Stimulated activated effector memory CD8-positive, alpha-beta T cell treated with anti-CD3 and anti-CD28 coated beads, Interleukin-12 subunit alpha, Interleukin-12 subunit beta, amount 100 ng/mL, for 72 hours (primary cell): ENCODE data around the gene KCNH1.
A peak's percentile ranks its signal among the peaks of the same experiment; 100 is the strongest.

ENCODE experiments used
- ATAC-seq: fragments of 150-1000 bp; cut with Tn5 transposase; 2 replicates; pipeline ENCODE4 v1.10.0; 2021
- DNase-seq, 2 donors: peaks; one replicate each; pipeline ENCODE4 v3.0.0; 2021 to 2022; ENCODE audit warnings: low spot score in 2 of 2
- H3K27ac Mint-ChIP-seq: one replicate; pipeline ENCODE4 v1.8.0; 2022; ENCODE audit warnings: mild to moderate bottlenecking, mixed read lengths
- H3K36me3 Mint-ChIP-seq: one replicate; pipeline ENCODE4 v1.8.0; 2022; ENCODE audit warnings: mild to moderate bottlenecking, mixed read lengths
- H3K4me1 Mint-ChIP-seq: one replicate; pipeline ENCODE4 v1.8.0; 2022; ENCODE audit warnings: mixed read lengths
- H3K4me3 Mint-ChIP-seq: one replicate; pipeline ENCODE4 v1.8.0; 2022; ENCODE audit warnings: mild to moderate bottlenecking, mixed read lengths
- H3K9me3 Mint-ChIP-seq: one replicate; pipeline ENCODE4 v1.8.0; 2022; ENCODE audit warnings: mixed read lengths

Gene KCNH1

GRCh38 chr1:210690236-210690635 lies 443.7 kb downstream of the KCNH1 start:
- H3K9me3 Mint-ChIP-seq = no peaks in the 10 kb centered on the region
- ATAC-seq (no peak), DNase-seq (no peak)

GRCh38 chr1:210689826-210690225 lies 444.1 kb downstream of the KCNH1 start:
- Mint-ChIP-seq H3K4me3 (no peak overlapping the region), H3K27ac (no peak overlapping the region), H3K9me3 (no peaks in the 10 kb centered on the region), H3K4me1 (peaks cover 15% of the 10 kb centered on the region), H3K36me3 (no peaks in the 10 kb centered on the region)
- no peak for DNase-seq
- ATAC-seq = no peak

More at GRCh38 chr1:210690236-210690635, 443.7 kb downstream of the KCNH1 start:
- H3K4me1 Mint-ChIP-seq = peaks cover 11% of the 10 kb centered on the region
- no peaks in the 10 kb centered on the region for H3K36me3 Mint-ChIP-seq
- no peak overlapping the region for H3K27ac Mint-ChIP-seq
- H3K4me3 Mint-ChIP-seq = no peak overlapping the region

GRCh38 chr1:210688512-210689234 lies 445.3 kb downstream of the KCNH1 start:
- Mint-ChIP-seq H3K27ac (no peak overlapping the region), H3K36me3 (no peaks in the 10 kb centered on the region), H3K9me3 (no peaks in the 10 kb centered on the region), H3K4me3 (no peak overlapping the region), H3K4me1 (peaks cover 25% of the 10 kb centered on the region)
- DNase-seq (no peak), ATAC-seq (peak; percentile 6)

GRCh38 chr1:210687582-210688279 lies 446.2 kb downstream of the KCNH1 start:
- peaks cover 21% of the 10 kb centered on the region for H3K4me1 Mint-ChIP-seq
- H3K36me3 Mint-ChIP-seq = no peaks in the 10 kb centered on the region
- no peak overlapping the region for H3K27ac Mint-ChIP-seq
- H3K4me3 Mint-ChIP-seq = no peak overlapping the region
- DNase-seq (no peak), ATAC-seq (peak; percentile 61)
- H3K9me3 Mint-ChIP-seq = no peaks in the 10 kb centered on the region

- no peak for DNase-seq
- H3K4me3 Mint-ChIP-seq = no peak overlapping the region
These were observed 447.1 kb downstream of the KCNH1 start for GRCh38 chr1:210686841-210687240.

GRCh38 chr1:210685295-210685650 lies 448.7 kb downstream of the KCNH1 start:
- Mint-ChIP-seq H3K36me3 (no peaks in the 10 kb centered on the region), H3K27ac (no peak overlapping the region), H3K4me3 (no peak overlapping the region), H3K4me1 (peaks cover 15% of the 10 kb centered on the region), H3K9me3 (no peaks in the 10 kb centered on the region)
- ATAC-seq (no peak), DNase-seq (no peak)

More at GRCh38 chr1:210686841-210687240, 447.1 kb downstream of the KCNH1 start:
- peaks cover 15% of the 10 kb centered on the region for H3K4me1 Mint-ChIP-seq
- no peaks in the 10 kb centered on the region for H3K36me3 Mint-ChIP-seq
- no peak overlapping the region for H3K27ac Mint-ChIP-seq
- no peak for ATAC-seq
- H3K9me3 Mint-ChIP-seq = no peaks in the 10 kb centered on the region

- Mint-ChIP-seq H3K36me3 (no peaks in the 10 kb centered on the region), H3K4me3 (no peak overlapping the region), H3K4me1 (peaks cover 15% of the 10 kb centered on the region), H3K27ac (no peak overlapping the region), H3K9me3 (no peaks in the 10 kb centered on the region)
- ATAC-seq (peak; percentile 62), DNase-seq (no peak)
These were observed 449.3 kb downstream of the KCNH1 start for GRCh38 chr1:210684466-210685294.

GRCh38 chr1:210683403-210684047 lies 450.4 kb downstream of the KCNH1 start:
- H3K4me1 Mint-ChIP-seq = peaks cover 15% of the 10 kb centered on the region
- H3K27ac Mint-ChIP-seq = no peak overlapping the region
- DNase-seq (no peak), ATAC-seq (no peak)
- no peaks in the 10 kb centered on the region for H3K9me3 Mint-ChIP-seq
- no peaks in the 10 kb centered on the region for H3K36me3 Mint-ChIP-seq
- no peak overlapping the region for H3K4me3 Mint-ChIP-seq

- Mint-ChIP-seq H3K4me3 (no peak overlapping the region), H3K9me3 (no peaks in the 10 kb centered on the region), H3K4me1 (peaks cover 15% of the 10 kb centered on the region), H3K27ac (no peak overlapping the region), H3K36me3 (no peaks in the 10 kb centered on the region)
- ATAC-seq (no peak), DNase-seq (no peak)
These were observed 452.8 kb downstream of the KCNH1 start for GRCh38 chr1:210681158-210681557.

GRCh38 chr1:210678306-210678705 lies 455.6 kb downstream of the KCNH1 start:
- no peaks in the 10 kb centered on the region for H3K36me3 Mint-ChIP-seq
- no peak overlapping the region for H3K27ac Mint-ChIP-seq
- H3K4me3 Mint-ChIP-seq = no peak overlapping the region
- H3K4me1 Mint-ChIP-seq = no peaks in the 10 kb centered on the region
- no peaks in the 10 kb centered on the region for H3K9me3 Mint-ChIP-seq
- ATAC-seq (no peak), DNase-seq (no peak)

- Mint-ChIP-seq H3K4me3 (no peak overlapping the region), H3K36me3 (no peaks in the 10 kb centered on the region), H3K27ac (no peak overlapping the region), H3K9me3 (no peaks in the 10 kb centered on the region), H3K4me1 (no peaks in the 10 kb centered on the region)
- no peak for DNase-seq
- ATAC-seq = no peak
These were observed 456.4 kb downstream of the KCNH1 start for GRCh38 chr1:210677533-210677932.

GRCh38 chr1:210676539-210676938 lies 457.4 kb downstream of the KCNH1 start:
- Mint-ChIP-seq H3K4me1 (no peaks in the 10 kb centered on the region), H3K36me3 (no peaks in the 10 kb centered on the region), H3K9me3 (no peaks in the 10 kb centered on the region), H3K27ac (no peak overlapping the region), H3K4me3 (no peak overlapping the region)
- ATAC-seq (no peak), DNase-seq (no peak)

- Mint-ChIP-seq H3K9me3 (no peaks in the 10 kb centered on the region), H3K4me1 (no peaks in the 10 kb centered on the region), H3K36me3 (no peaks in the 10 kb centered on the region), H3K4me3 (no peak overlapping the region), H3K27ac (no peak overlapping the region)
- ATAC-seq (no peak), DNase-seq (no peak)
These were observed 459.8 kb downstream of the KCNH1 start for GRCh38 chr1:210674151-210674550.

- no peaks in the 10 kb centered on the region for H3K36me3 Mint-ChIP-seq
- ATAC-seq = peak; percentile 12
- no peaks in the 10 kb centered on the region for H3K9me3 Mint-ChIP-seq
- no peak for DNase-seq
- H3K27ac Mint-ChIP-seq = no peak overlapping the region
- no peak overlapping the region for H3K4me3 Mint-ChIP-seq
- no peaks in the 10 kb centered on the region for H3K4me1 Mint-ChIP-seq
These were observed 464.0 kb downstream of the KCNH1 start for GRCh38 chr1:210669951-210670350.
